HCT116 (cell line): ENCODE data around the gene WDR37. TPM values are rescaled to one million over a fixed set of nuclear protein-coding genes. Genes with fewer than 3 reads are reported as not detected.

Experiments used
- ATAC-seq: fragments of 200-7000 bp; cut with Tn5 transposase; 2 replicates; pipeline ENCODE4 v1.9.1; 2020; ENCODE audit warnings: mild to moderate bottlenecking, moderate library complexity
- BruUV-seq: library from RNA; stranded (reverse); fragments of 400-500 nt; replicated peaks from 2 replicates; lab custom pipeline; 2021; lab: Mats Ljungman, UMichigan
- CTCF ChIA-PET: fragments of 300-600 bp; sonication (Branson Sonifier 250); formaldehyde crosslinking; loops from one replicate; lab custom pipeline; 2021; ENCODE audit warnings: antibody characterized with exemption; lab: Charles Lee
- POLR2A ChIA-PET: fragments of 300-600, 350-600 bp; sonication (Branson Sonifier 250); formaldehyde crosslinking; loops from one replicate; lab custom pipeline; 2021; ENCODE audit warnings: antibody characterized with exemption; lab: Charles Lee
- RAD21 ChIA-PET, 2 experiments: fragments of 300-600 bp; sonication (Branson Sonifier 250); formaldehyde crosslinking; loops; one replicate each; lab custom pipeline; 2023; ENCODE audit warnings: low total read pairs in 2 of 2; ENCODE audit not compliant: uncharacterized antibody in 2 of 2, unreplicated experiment in 2 of 2, low non-redundant PET in 1 of 2; lab: Charles Lee
- DNase-seq: peaks from one replicate; pipeline ENCODE4 v3.0.0-alpha.2; 2010; ENCODE audit warnings: low read depth, low spot score
- H2AFZ ChIP-seq: fragments of 200-600 bp; shearing (Covaris generic), sonication (generic); 2 replicates; pipeline ENCODE4 v1.6.1; 2017; ENCODE audit warnings: low read depth, mixed run types, mixed read lengths, antibody characterized with exemption, low read length; ENCODE audit not compliant: poor library complexity, severe bottlenecking
- H3K27ac ChIP-seq: 2 replicates; pipeline ENCODE4 v1.5.1; 2012; ENCODE audit warnings: low read depth, low read length
- H3K27me3 ChIP-seq: fragments of 200-600 bp; sonication (generic); 2 replicates; pipeline ENCODE4 v1.6.1; 2016; ENCODE audit warnings: mixed run types, low read length, mixed read lengths; ENCODE audit not compliant: insufficient read depth
- H3K36me3 ChIP-seq, 2 experiments: fragments of 200-500 bp in 1 of 2; fragments of 200-600 bp in 1 of 2; sonication (Bioruptor generic) in 1 of 2; sonication (generic) in 1 of 2; 2 replicates each; pipeline versions ENCODE4 v1.5.1 to v1.6.1; 2014 to 2016; ENCODE audit warnings: low read length in 2 of 2, inconsistent platforms in 1 of 2, mixed read lengths in 1 of 2, mixed run types in 1 of 2; ENCODE audit not compliant: insufficient read depth in 2 of 2, control insufficient read depth in 1 of 2
- H3K4me1 ChIP-seq, 2 experiments: fragments of 200-600 bp in 1 of 2; sonication (generic) in 1 of 2; 2 replicates each; pipeline versions ENCODE4 v1.5.1 to v1.6.1; 2012 to 2017; ENCODE audit warnings: low read length in 2 of 2, inconsistent platforms in 1 of 2, mild to moderate bottlenecking in 1 of 2, mixed read lengths in 1 of 2, mixed run types in 1 of 2, moderate library complexity in 1 of 2; ENCODE audit not compliant: insufficient read depth in 2 of 2, control insufficient read depth in 1 of 2
- H3K4me2 ChIP-seq: fragments of 200-600 bp; sonication (generic); 2 replicates; pipeline ENCODE4 v1.6.1; 2017; ENCODE audit warnings: mixed run types, low read length, mixed read lengths
- H3K4me3 ChIP-seq, 2 experiments: fragments of 200-600 bp in 1 of 2; sonication (generic) in 1 of 2; replicated peaks in 1 of 2; 2 replicates each; pipeline ENCODE4 v1.5.1; 2011 to 2016; ENCODE audit warnings: low read length in 2 of 2, control low read depth in 1 of 2, low read depth in 1 of 2, mild to moderate bottlenecking in 1 of 2, mixed read lengths in 1 of 2, mixed run types in 1 of 2
- H3K79me2 ChIP-seq: fragments of 200-600 bp; sonication (generic); 2 replicates; pipeline ENCODE4 v1.6.1; 2017; ENCODE audit warnings: mild to moderate bottlenecking, mixed run types, low read length, moderate library complexity, mixed read lengths; ENCODE audit not compliant: insufficient read depth
- H3K9ac ChIP-seq: fragments of 200-600 bp; sonication (generic); 2 replicates; pipeline ENCODE4 v1.6.1; 2016; ENCODE audit warnings: low read length, mixed read lengths
- H3K9me2 ChIP-seq: fragments of 200-600 bp; sonication (generic), shearing (Covaris generic); 2 replicates; pipeline ENCODE4 v1.6.1; 2017; ENCODE audit warnings: mixed run types, mild to moderate bottlenecking, moderate library complexity; ENCODE audit not compliant: insufficient read depth
- H3K9me3 ChIP-seq, 2 experiments: fragments of 200-500 bp in 1 of 2; fragments of 200-600 bp in 1 of 2; sonication (Bioruptor generic) in 1 of 2; sonication (generic) in 1 of 2; 2 replicates each; pipeline ENCODE4 v1.6.1; 2014 to 2017; ENCODE audit warnings: low read length in 2 of 2, mixed read lengths in 2 of 2, inconsistent platforms in 1 of 2, low read depth in 1 of 2, mild to moderate bottlenecking in 1 of 2, mixed run types in 1 of 2, moderate library complexity in 1 of 2; ENCODE audit not compliant: control insufficient read depth in 1 of 2, insufficient read depth in 1 of 2
- H4K20me1 ChIP-seq: fragments of 200-600 bp; sonication (generic), shearing (Covaris generic); 2 replicates; pipeline ENCODE4 v1.6.1; 2017; ENCODE audit warnings: mixed run types, mild to moderate bottlenecking, moderate library complexity; ENCODE audit not compliant: insufficient read depth
- ATF3 ChIP-seq: IDR thresholded peaks from 2 replicates; pipeline ENCODE4 v1.6.1; 2012
- CEBPB ChIP-seq: IDR thresholded peaks from 2 replicates; pipeline ENCODE4 v1.6.1; 2012; ENCODE audit warnings: low read depth
- CTCF ChIP-seq, 3 experiments: fragments of 200-600 bp in 1 of 3; sonication (generic) in 1 of 3; IDR thresholded peaks in 2 of 3; conservative IDR thresholded peaks in 1 of 3; 2 replicates each; pipeline ENCODE4 v1.5.1; 2012 to 2017; ENCODE audit warnings: low read depth in 2 of 3, low read length in 2 of 3, antibody characterized with exemption in 1 of 3, borderline replicate concordance in 1 of 3, control low read depth in 1 of 3, mild to moderate bottlenecking in 1 of 3, mixed read lengths in 1 of 3, mixed run types in 1 of 3, moderate library complexity in 1 of 3; ENCODE audit not compliant: insufficient read depth in 1 of 3
- EGR1 ChIP-seq: IDR thresholded peaks from 2 replicates; pipeline ENCODE4 v1.6.1; 2012; ENCODE audit warnings: low read depth
- ELF1 ChIP-seq: IDR thresholded peaks from 2 replicates; pipeline ENCODE4 v1.6.1; 2012; ENCODE audit warnings: low read depth, borderline replicate concordance
- EZH2 ChIP-seq: fragments of 200-600 bp; sonication (generic); IDR thresholded peaks from 2 replicates; pipeline ENCODE4 v1.6.1; 2017; ENCODE audit warnings: antibody characterized with exemption, mixed run types
- FOSL1 ChIP-seq: IDR thresholded peaks from 2 replicates; pipeline ENCODE4 v1.6.1; 2012; ENCODE audit warnings: low read depth
- JUND ChIP-seq: IDR thresholded peaks from 2 replicates; pipeline ENCODE4 v1.6.1; 2012
- MAX ChIP-seq: IDR thresholded peaks from 2 replicates; pipeline ENCODE4 v1.6.1; 2012
- POLR2A ChIP-seq: IDR thresholded peaks from 2 replicates; pipeline ENCODE4 v1.7.0; 2011; ENCODE audit warnings: borderline replicate concordance; ENCODE audit not compliant: insufficient read depth, insufficient read length; ENCODE audit errors: extremely low read depth
- POLR2AphosphoS5 ChIP-seq: IDR thresholded peaks from 2 replicates; pipeline ENCODE4 v1.6.1; 2011; ENCODE audit warnings: mild to moderate bottlenecking, low read depth, low read length, moderate library complexity
- RAD21 ChIP-seq: IDR thresholded peaks from 2 replicates; pipeline ENCODE4 v1.6.1; 2012; ENCODE audit warnings: low read depth, mild to moderate bottlenecking
- REST ChIP-seq: IDR thresholded peaks from 2 replicates; pipeline ENCODE4 v1.6.1; 2012; ENCODE audit warnings: low read depth
- SP1 ChIP-seq: IDR thresholded peaks from 2 replicates; pipeline ENCODE4 v1.6.1; 2012; ENCODE audit warnings: low read depth
- SRF ChIP-seq: IDR thresholded peaks from 2 replicates; pipeline ENCODE4 v1.6.1; 2012; ENCODE audit warnings: low read depth
- TCF7L2 ChIP-seq: IDR thresholded peaks from 2 replicates; pipeline ENCODE4 v1.7.0; 2011; ENCODE audit warnings: borderline replicate concordance, inconsistent platforms; ENCODE audit not compliant: insufficient read depth, insufficient read length; ENCODE audit errors: extremely low read depth
- ZBTB33 ChIP-seq: IDR thresholded peaks from 2 replicates; pipeline ENCODE4 v1.6.1; 2011; ENCODE audit warnings: mild to moderate bottlenecking, low read length, moderate library complexity; ENCODE audit not compliant: insufficient replicate concordance; ENCODE audit errors: extremely low read depth
- ZFX ChIP-seq: fragments of 450-650 bp; IDR thresholded peaks from 2 replicates; pipeline ENCODE4 v1.6.1; 2017
- intact Hi-C: fragments of 100-400 bp; cut with micrococcal nuclease; formaldehyde crosslinking; loops from 2 replicates; pipeline ENCODE4 v1.10.0; 2022
- total RNA-seq: library from RNA; stranded (reverse); gene quantifications from one replicate; pipeline ENCODE4 v1.2.1, GENCODE V29; 2021; ENCODE audit not compliant: unreplicated experiment

The WDR37 gene
- total RNA-seq, 1 experiment from 2014 or later: 9.1 TPM

- Histone ChIP-seq H3K9me3 (no peaks in the 10 kb centered on the region), H2AFZ (no peak overlapping the region), H3K27ac (peak overlapping the region; percentile 78; the same call in 1 of the 2 replicates), H4K20me1 (no peaks in the 10 kb centered on the region; the same call in 1 of the 2 replicates), H3K4me1 (peaks cover 19 to 32% of the 10 kb centered on the region in 2 experiments), H3K27me3 (no peaks in the 10 kb centered on the region), H3K4me3 (peak overlapping the region; percentile 90 to 91), H3K36me3 (no peaks in the 10 kb centered on the region; a peak in 2 of 4 replicates), H3K79me2 (peaks cover 80% of the 10 kb centered on the region), H3K9me2 (no peaks in the 10 kb centered on the region), H3K4me2 (peak overlapping the region; percentile 93), H3K9ac (peak overlapping the region; percentile 84)
- intact Hi-C loops: loop anchor here (10.0 kb wide), 1 partner anchor 115 kb away; the partner anchor contains the start of gene LARP4B
- ATAC-seq (no peak), DNase-seq (no peak)
- BruUV-seq: no TSS peak
- CTCF ChIA-PET: no interaction called here
- RAD21 ChIA-PET: no interaction called here
- POLR2A ChIA-PET: no interaction called here
- TF ChIP-seq RAD21: no peak
- TF ChIP-seq TCF7L2: no peak
- no peak for TF ChIP-seq SRF
- no peak for TF ChIP-seq JUND
- TF ChIP-seq SP1: no peak
- no peak for TF ChIP-seq EGR1
- no peak for TF ChIP-seq POLR2AphosphoS5
- no peak for TF ChIP-seq EZH2
- TF ChIP-seq POLR2A: no peak
- TF ChIP-seq ZBTB33: no peak
- TF ChIP-seq ZFX: no peak
- TF ChIP-seq ELF1: no peak
- no peak for TF ChIP-seq MAX
- no peak for TF ChIP-seq CTCF (IDR thresholded peaks at IDR 0.05 in 2 of 3, conservative IDR thresholded peaks at IDR 0.05 in 1 of 3; ENCODE audit: borderline replicate concordance in 1 of 3, insufficient read depth in 1 of 3, low read depth in 2 of 3, low read length in 2 of 3)
- TF ChIP-seq CEBPB: no peak
- TF ChIP-seq FOSL1: no peak
- no peak for TF ChIP-seq REST
- no peak for TF ChIP-seq ATF3
Observed at GRCh38 chr10:1050145-1050544, 6.0 kb upstream of the WDR37 start.
